ENCODE measurements around the gene AHRR. TPM values are rescaled to one million over a fixed set of nuclear protein-coding genes. Genes with fewer than 3 reads are reported as not detected.

The AHRR gene
- total RNA-seq, 1 donor from 2014 or later = 2.6 TPM

DNA sequence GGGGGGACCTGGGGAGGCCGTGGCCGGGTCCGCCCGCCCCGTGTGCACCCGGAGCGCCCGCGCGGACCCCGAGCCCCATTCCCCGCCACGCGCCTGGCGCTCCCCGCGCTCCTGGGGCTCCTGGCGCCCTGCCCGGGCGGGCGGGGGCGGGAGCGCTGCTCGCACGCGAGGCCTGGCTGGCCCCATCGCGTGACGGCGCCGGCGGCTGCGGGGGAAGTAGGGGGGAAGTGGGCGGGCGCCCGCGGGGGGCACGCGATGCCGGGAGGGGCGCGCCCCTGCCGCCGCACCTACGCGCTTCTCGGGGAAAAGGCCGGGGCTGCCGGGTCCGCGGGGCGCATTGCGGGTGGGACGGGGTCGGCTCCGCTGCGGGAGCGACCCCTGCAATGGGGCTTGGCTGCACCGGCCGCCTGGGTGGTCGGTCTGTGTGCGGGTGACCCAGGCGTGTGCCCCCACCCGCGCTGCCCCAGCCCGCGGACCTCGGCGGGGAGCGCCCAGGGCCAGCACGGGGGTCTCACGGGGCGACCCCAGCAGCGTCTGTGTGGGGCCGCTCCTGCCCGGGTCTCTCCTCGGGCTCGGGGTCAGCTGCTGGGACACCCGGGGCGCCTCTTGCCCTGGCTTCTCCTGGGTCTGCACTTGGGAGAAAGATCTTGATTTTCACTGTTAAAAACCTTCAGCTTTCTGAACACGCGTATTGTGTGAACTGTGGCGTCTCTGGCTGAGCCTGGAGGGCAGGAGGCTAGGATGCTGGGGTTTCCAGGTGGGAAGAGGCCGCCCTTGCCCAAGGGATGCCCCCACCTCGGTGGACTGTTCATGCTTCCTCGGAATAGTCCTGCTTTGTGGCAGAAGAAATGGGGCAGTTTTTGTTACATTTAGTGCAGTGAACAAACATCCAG, 52.4 kb downstream of the AHRR start:
- H3K27me3 ChIP-seq (ENCODE audit: control insufficient read depth, insufficient read depth, low read length) = peaks cover 10% of the 10 kb centered on the region
- no peak for DNase-seq (ENCODE audit: low read depth)
- H3K4me3 ChIP-seq (ENCODE audit: low read depth, low read length) = peak overlapping the region; percentile 19
- H3K36me3 ChIP-seq (ENCODE audit: control insufficient read depth, insufficient read depth, low read length) = no peaks in the 10 kb centered on the region
- no peak for TF ChIP-seq CTCF (IDR thresholded peaks at IDR 0.05; ENCODE audit: insufficient read depth, low read length, poor library complexity, severe bottlenecking)

DNA sequence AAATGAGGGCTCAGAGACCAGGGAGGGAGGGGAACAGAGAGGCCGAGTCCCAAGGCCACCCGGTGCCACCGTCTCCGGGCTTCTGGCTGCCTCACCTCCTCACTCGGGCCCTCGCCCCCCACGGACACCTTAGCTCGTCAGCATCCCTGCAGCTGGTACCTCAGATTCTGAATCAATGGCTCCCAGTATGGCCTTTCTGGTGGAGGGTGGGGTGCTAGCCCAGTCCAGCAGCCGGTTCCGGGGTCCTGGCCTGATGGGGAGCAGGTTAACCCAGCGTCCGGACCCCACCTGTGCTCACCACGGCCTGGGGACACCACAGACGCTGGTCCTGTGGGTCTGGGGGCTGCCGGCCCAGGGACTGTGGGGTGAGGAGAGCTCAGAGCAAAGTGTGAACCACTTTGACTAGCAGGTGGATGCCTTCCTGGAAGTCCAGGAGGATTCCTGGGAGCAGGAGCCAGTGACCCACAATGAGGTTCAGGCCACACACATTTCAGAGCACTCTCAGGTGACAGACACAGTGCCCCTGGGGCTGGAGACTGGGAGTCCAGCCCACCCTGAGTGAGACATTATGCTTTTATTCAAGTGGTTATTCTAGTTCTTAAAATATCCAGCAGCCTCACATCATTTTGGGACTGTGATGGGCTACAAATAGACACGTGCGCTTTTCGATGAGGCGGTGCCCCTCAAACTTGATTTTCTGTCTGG, 53.3 kb downstream of the AHRR start:
- Histone ChIP-seq H3K36me3 (ENCODE audit: control insufficient read depth, insufficient read depth, low read length) (no peaks in the 10 kb centered on the region), H3K27me3 (ENCODE audit: control insufficient read depth, insufficient read depth, low read length) (peaks cover 10% of the 10 kb centered on the region), H3K4me3 (ENCODE audit: low read depth, low read length) (no peak overlapping the region)
- no peak for DNase-seq (ENCODE audit: low read depth)
- TF ChIP-seq CTCF (IDR thresholded peaks at IDR 0.05; ENCODE audit: insufficient read depth, low read length, poor library complexity, severe bottlenecking) = no peak

- no peak for DNase-seq (ENCODE audit: low read depth)
- no peak for TF ChIP-seq CTCF (IDR thresholded peaks at IDR 0.05; ENCODE audit: insufficient read depth, low read length, poor library complexity, severe bottlenecking)
- H3K36me3 ChIP-seq (ENCODE audit: control insufficient read depth, insufficient read depth, low read length) = no peaks in the 10 kb centered on the region
- no peak overlapping the region for H3K4me3 ChIP-seq (ENCODE audit: low read depth, low read length)
- peaks cover 10% of the 10 kb centered on the region for H3K27me3 ChIP-seq (ENCODE audit: control insufficient read depth, insufficient read depth, low read length)
Observed at GRCh38 chr5:375336-375920, 53.9 kb downstream of the AHRR start.

DNA sequence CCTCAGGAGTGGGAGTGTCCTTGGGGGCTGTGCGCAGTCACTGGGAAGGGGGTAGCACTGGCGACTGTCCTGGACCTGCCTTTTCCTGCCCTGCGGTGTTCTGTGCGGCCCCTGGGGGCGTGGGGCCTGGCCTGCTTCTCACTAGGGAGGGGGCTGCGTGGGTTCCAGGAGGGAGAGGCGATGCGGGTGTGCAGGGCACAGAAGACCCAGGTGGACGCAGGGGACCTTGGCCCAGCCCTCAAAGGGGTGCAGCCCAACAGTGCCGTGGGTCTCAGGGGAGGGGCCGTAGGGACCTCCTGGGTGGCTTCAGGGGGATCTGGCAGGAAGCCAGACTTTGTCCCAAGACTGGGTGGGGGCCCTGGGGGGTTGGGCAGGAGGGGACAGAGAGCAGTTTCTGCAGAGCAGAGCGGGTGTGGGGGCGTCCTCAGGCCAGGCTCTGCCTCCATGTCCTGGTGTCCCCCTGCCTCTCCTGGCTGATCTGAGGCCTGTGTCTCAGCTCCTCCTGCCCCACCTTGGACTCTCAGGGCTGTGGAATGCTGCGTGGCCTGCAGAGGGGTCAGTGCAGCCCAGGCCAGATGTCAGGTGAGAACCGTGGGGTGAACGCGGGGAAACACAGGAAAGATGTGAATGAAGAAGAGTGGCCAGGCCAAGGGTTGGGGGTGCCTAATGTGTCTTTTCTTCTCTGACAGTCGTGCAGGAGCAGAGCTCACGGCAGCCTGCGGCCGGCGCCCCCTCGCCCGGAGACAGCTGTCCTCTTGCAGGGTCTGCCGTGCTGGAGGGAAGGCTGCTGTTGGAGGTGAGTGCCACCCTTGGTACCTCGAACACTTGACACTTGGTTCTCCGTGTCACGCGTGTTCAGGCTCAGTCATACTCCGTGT, 54.6 kb downstream of the AHRR start:
- TF ChIP-seq CTCF (IDR thresholded peaks at IDR 0.05; ENCODE audit: insufficient read depth, low read length, poor library complexity, severe bottlenecking) = no peak
- no peak for DNase-seq (ENCODE audit: low read depth)

GRCh38 chr5:376799-377325, 55.3 kb downstream of the AHRR start:
- peaks cover 10% of the 10 kb centered on the region for H3K27me3 ChIP-seq (ENCODE audit: control insufficient read depth, insufficient read depth, low read length)
- H3K4me3 ChIP-seq (ENCODE audit: low read depth, low read length) = no peak overlapping the region
- H3K36me3 ChIP-seq (ENCODE audit: control insufficient read depth, insufficient read depth, low read length) = no peaks in the 10 kb centered on the region
- no peak for TF ChIP-seq CTCF (IDR thresholded peaks at IDR 0.05; ENCODE audit: insufficient read depth, low read length, poor library complexity, severe bottlenecking)
- no peak for DNase-seq (ENCODE audit: low read depth)

More for the DNA sequence above, 54.6 kb downstream of the AHRR start:
- peaks cover 10% of the 10 kb centered on the region for H3K27me3 ChIP-seq (ENCODE audit: control insufficient read depth, insufficient read depth, low read length)
- no peak overlapping the region for H3K4me3 ChIP-seq (ENCODE audit: low read depth, low read length)
- no peaks in the 10 kb centered on the region for H3K36me3 ChIP-seq (ENCODE audit: control insufficient read depth, insufficient read depth, low read length)
